Measurements from ENCODE around the gene ZNF366. TPM values are rescaled to one million over a fixed set of nuclear protein-coding genes. Genes with fewer than 3 reads are reported as not detected.

ZNF366 gene
- total RNA-seq, 2 experiments from 2014 or later, result not detected

- Mint-ChIP-seq H3K27ac (no peak overlapping the region), H3K9me3 (no peaks in the 10 kb centered on the region), H3K4me3 (no peak overlapping the region), H3K4me1 (ENCODE audit: low read depth) (no peaks in the 10 kb centered on the region), H3K36me3 (ENCODE audit: low read depth) (no peaks in the 10 kb centered on the region), H3K27me3 (ENCODE audit: low read depth) (peaks cover 21% of the 10 kb centered on the region)
- CTCF ChIA-PET, result no interaction called here
- DNase-seq, result no peak
- intact Hi-C loops (cut with micrococcal nuclease), result no loop called here
Observed at GRCh38 chr5:72479921-72480320, 27.3 kb downstream of the ZNF366 start.

GRCh38 chr5:72478684-72479083, 28.5 kb downstream of the ZNF366 start:
- no peak overlapping the region for H3K27ac Mint-ChIP-seq
- no peak overlapping the region for H3K4me3 Mint-ChIP-seq
- H3K27me3 Mint-ChIP-seq (ENCODE audit: low read depth), result peaks cover 26% of the 10 kb centered on the region
- CTCF ChIA-PET, result no interaction called here
- H3K36me3 Mint-ChIP-seq (ENCODE audit: low read depth), result no peaks in the 10 kb centered on the region
- intact Hi-C loops (cut with micrococcal nuclease), result no loop called here
- DNase-seq, result no peak
- H3K4me1 Mint-ChIP-seq (ENCODE audit: low read depth), result no peaks in the 10 kb centered on the region
- no peaks in the 10 kb centered on the region for H3K9me3 Mint-ChIP-seq

- intact Hi-C loops (cut with micrococcal nuclease), result no loop called here
- DNase-seq, result no peak
- Mint-ChIP-seq H3K4me3 (no peak overlapping the region), H3K4me1 (ENCODE audit: low read depth) (no peaks in the 10 kb centered on the region), H3K27ac (no peak overlapping the region), H3K36me3 (ENCODE audit: low read depth) (no peaks in the 10 kb centered on the region), H3K27me3 (ENCODE audit: low read depth) (peaks cover 29% of the 10 kb centered on the region), H3K9me3 (no peaks in the 10 kb centered on the region)
- CTCF ChIA-PET, result no interaction called here
Observed at GRCh38 chr5:72478276-72478675, 28.9 kb downstream of the ZNF366 start.

- Mint-ChIP-seq H3K27ac (no peak overlapping the region), H3K9me3 (no peaks in the 10 kb centered on the region), H3K36me3 (ENCODE audit: low read depth) (no peaks in the 10 kb centered on the region), H3K4me3 (no peak overlapping the region), H3K4me1 (ENCODE audit: low read depth) (no peaks in the 10 kb centered on the region), H3K27me3 (ENCODE audit: low read depth) (peaks cover 31% of the 10 kb centered on the region)
- DNase-seq, result no peak
- intact Hi-C loops (cut with micrococcal nuclease), result no loop called here
- CTCF ChIA-PET, result no interaction called here
Observed at GRCh38 chr5:72477644-72478043, 29.6 kb downstream of the ZNF366 start.

- Mint-ChIP-seq H3K9me3 (no peaks in the 10 kb centered on the region), H3K4me1 (ENCODE audit: low read depth) (no peaks in the 10 kb centered on the region), H3K4me3 (no peak overlapping the region), H3K27ac (no peak overlapping the region), H3K36me3 (ENCODE audit: low read depth) (no peaks in the 10 kb centered on the region), H3K27me3 (ENCODE audit: low read depth) (peaks cover 30% of the 10 kb centered on the region)
- no peak for DNase-seq
- intact Hi-C loops (cut with micrococcal nuclease), result no loop called here
- CTCF ChIA-PET, result interaction anchor here (0.6 kb wide), 1 partner anchor 73 kb away, joined by 5 read pairs; no protein-coding TSS in a partner anchor
Observed at GRCh38 chr5:72477176-72477575, 30.0 kb downstream of the ZNF366 start.

GRCh38 chr5:72476721-72477120, 30.5 kb downstream of the ZNF366 start:
- H3K4me1 Mint-ChIP-seq (ENCODE audit: low read depth), result no peaks in the 10 kb centered on the region
- no peak overlapping the region for H3K4me3 Mint-ChIP-seq
- no peaks in the 10 kb centered on the region for H3K9me3 Mint-ChIP-seq
- intact Hi-C loops (cut with micrococcal nuclease), result no loop called here
- CTCF ChIA-PET, result interaction anchor here (0.6 kb wide), 1 partner anchor 73 kb away, joined by 5 read pairs; no protein-coding TSS in a partner anchor
- no peaks in the 10 kb centered on the region for H3K36me3 Mint-ChIP-seq (ENCODE audit: low read depth)
- no peak for DNase-seq
- no peak overlapping the region for H3K27ac Mint-ChIP-seq
- peaks cover 30% of the 10 kb centered on the region for H3K27me3 Mint-ChIP-seq (ENCODE audit: low read depth)

- DNase-seq, result no peak
- peaks cover 32% of the 10 kb centered on the region for H3K27me3 Mint-ChIP-seq (ENCODE audit: low read depth)
- H3K27ac Mint-ChIP-seq, result no peak overlapping the region
- H3K9me3 Mint-ChIP-seq, result no peaks in the 10 kb centered on the region
- no peak overlapping the region for H3K4me3 Mint-ChIP-seq
- CTCF ChIA-PET, result no interaction called here
- intact Hi-C loops (cut with micrococcal nuclease), result no loop called here
- H3K4me1 Mint-ChIP-seq (ENCODE audit: low read depth), result no peaks in the 10 kb centered on the region
- no peaks in the 10 kb centered on the region for H3K36me3 Mint-ChIP-seq (ENCODE audit: low read depth)
Observed at GRCh38 chr5:72476275-72476674, 30.9 kb downstream of the ZNF366 start.

- no peak for DNase-seq
- Mint-ChIP-seq H3K4me1 (ENCODE audit: low read depth) (no peaks in the 10 kb centered on the region), H3K4me3 (no peak overlapping the region), H3K27ac (no peak overlapping the region), H3K9me3 (no peaks in the 10 kb centered on the region), H3K27me3 (ENCODE audit: low read depth) (peaks cover 36% of the 10 kb centered on the region), H3K36me3 (ENCODE audit: low read depth) (no peaks in the 10 kb centered on the region)
- intact Hi-C loops (cut with micrococcal nuclease), result no loop called here
- CTCF ChIA-PET, result no interaction called here
Observed at GRCh38 chr5:72474516-72474915, 32.7 kb downstream of the ZNF366 start.

GRCh38 chr5:72474046-72474500, 33.1 kb downstream of the ZNF366 start:
- H3K4me1 Mint-ChIP-seq (ENCODE audit: low read depth), result no peaks in the 10 kb centered on the region
- H3K27me3 Mint-ChIP-seq (ENCODE audit: low read depth), result peaks cover 36% of the 10 kb centered on the region
- H3K27ac Mint-ChIP-seq, result no peak overlapping the region
- H3K36me3 Mint-ChIP-seq (ENCODE audit: low read depth), result no peaks in the 10 kb centered on the region
- no peak overlapping the region for H3K4me3 Mint-ChIP-seq
- H3K9me3 Mint-ChIP-seq, result no peaks in the 10 kb centered on the region
- CTCF ChIA-PET, result no interaction called here
- intact Hi-C loops (cut with micrococcal nuclease), result no loop called here
- DNase-seq, result no peak

GRCh38 chr5:72472666-72473422, 34.4 kb downstream of the ZNF366 start:
- no peak overlapping the region for H3K27ac Mint-ChIP-seq
- no peak for DNase-seq
- no peak overlapping the region for H3K4me3 Mint-ChIP-seq
- H3K4me1 Mint-ChIP-seq (ENCODE audit: low read depth), result no peaks in the 10 kb centered on the region
- no peaks in the 10 kb centered on the region for H3K9me3 Mint-ChIP-seq
- no peaks in the 10 kb centered on the region for H3K36me3 Mint-ChIP-seq (ENCODE audit: low read depth)
- intact Hi-C loops (cut with micrococcal nuclease), result no loop called here
- peaks cover 35% of the 10 kb centered on the region for H3K27me3 Mint-ChIP-seq (ENCODE audit: low read depth)
- CTCF ChIA-PET, result interaction anchor here (0.7 kb wide), 1 partner anchor 51 kb away, joined by 4 read pairs; no protein-coding TSS in a partner anchor

GRCh38 chr5:72472031-72472430, 35.2 kb downstream of the ZNF366 start:
- intact Hi-C loops (cut with micrococcal nuclease), result no loop called here

GRCh38 chr5:72470826-72471225, 36.4 kb downstream of the ZNF366 start:
- H3K36me3 Mint-ChIP-seq (ENCODE audit: low read depth), result no peaks in the 10 kb centered on the region
- no peak overlapping the region for H3K27ac Mint-ChIP-seq
- H3K4me1 Mint-ChIP-seq (ENCODE audit: low read depth), result no peaks in the 10 kb centered on the region
- intact Hi-C loops (cut with micrococcal nuclease), result no loop called here
- CTCF ChIA-PET, result no interaction called here
- no peak overlapping the region for H3K4me3 Mint-ChIP-seq
- H3K9me3 Mint-ChIP-seq, result no peaks in the 10 kb centered on the region
- H3K27me3 Mint-ChIP-seq (ENCODE audit: low read depth), result peaks cover 29% of the 10 kb centered on the region
- no peak for DNase-seq

More at GRCh38 chr5:72472031-72472430, 35.2 kb downstream of the ZNF366 start:
- Mint-ChIP-seq H3K4me3 (no peak overlapping the region), H3K4me1 (ENCODE audit: low read depth) (no peaks in the 10 kb centered on the region), H3K36me3 (ENCODE audit: low read depth) (no peaks in the 10 kb centered on the region), H3K9me3 (no peaks in the 10 kb centered on the region), H3K27ac (no peak overlapping the region), H3K27me3 (ENCODE audit: low read depth) (peaks cover 35% of the 10 kb centered on the region)
- DNase-seq, result no peak
- CTCF ChIA-PET, result no interaction called here

GRCh38 chr5:72468606-72469005, 38.6 kb downstream of the ZNF366 start:
- Mint-ChIP-seq H3K27ac (no peak overlapping the region), H3K27me3 (ENCODE audit: low read depth) (peaks cover 23% of the 10 kb centered on the region), H3K36me3 (ENCODE audit: low read depth) (no peaks in the 10 kb centered on the region), H3K4me1 (ENCODE audit: low read depth) (no peaks in the 10 kb centered on the region), H3K9me3 (no peaks in the 10 kb centered on the region), H3K4me3 (no peak overlapping the region)
- DNase-seq, result no peak
- CTCF ChIA-PET, result no interaction called here
- intact Hi-C loops (cut with micrococcal nuclease), result no loop called here
